Effector CD8-positive, alpha-beta T cell (primary cell): ENCODE measurements around the gene CLRN1.

Source experiments
- DNase-seq: peaks from one replicate; lab custom pipeline; 2025; lab: John Stamatoyannopoulos, UW

The CLRN1 gene

DNA sequence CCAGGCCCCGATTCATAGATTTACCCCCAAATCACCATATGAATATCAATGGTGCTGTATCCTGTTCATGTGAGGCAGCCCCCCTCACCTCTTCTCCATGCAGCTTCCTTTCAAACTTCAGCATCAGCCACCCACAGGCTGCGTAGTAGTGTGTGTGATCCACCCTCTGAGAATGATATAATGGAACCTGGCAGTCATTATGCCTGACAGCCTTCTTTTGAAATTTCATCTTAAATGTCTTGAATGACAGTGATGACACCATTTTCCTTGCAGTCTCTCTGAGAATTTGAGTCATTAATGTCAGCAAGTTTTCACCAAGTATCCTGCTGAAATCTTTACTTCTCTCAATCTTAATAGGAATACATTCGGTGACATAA lies 3.5 kb upstream of the CLRN1 start:
- no peak for DNase-seq

GRCh38 chr3:150975086-150975991 lies 2.8 kb upstream of the CLRN1 start:
- DNase-seq: no peak

- no peak for DNase-seq
These were observed 1.7 kb downstream of the CLRN1 start for GRCh38 chr3:150970665-150971324.

DNA sequence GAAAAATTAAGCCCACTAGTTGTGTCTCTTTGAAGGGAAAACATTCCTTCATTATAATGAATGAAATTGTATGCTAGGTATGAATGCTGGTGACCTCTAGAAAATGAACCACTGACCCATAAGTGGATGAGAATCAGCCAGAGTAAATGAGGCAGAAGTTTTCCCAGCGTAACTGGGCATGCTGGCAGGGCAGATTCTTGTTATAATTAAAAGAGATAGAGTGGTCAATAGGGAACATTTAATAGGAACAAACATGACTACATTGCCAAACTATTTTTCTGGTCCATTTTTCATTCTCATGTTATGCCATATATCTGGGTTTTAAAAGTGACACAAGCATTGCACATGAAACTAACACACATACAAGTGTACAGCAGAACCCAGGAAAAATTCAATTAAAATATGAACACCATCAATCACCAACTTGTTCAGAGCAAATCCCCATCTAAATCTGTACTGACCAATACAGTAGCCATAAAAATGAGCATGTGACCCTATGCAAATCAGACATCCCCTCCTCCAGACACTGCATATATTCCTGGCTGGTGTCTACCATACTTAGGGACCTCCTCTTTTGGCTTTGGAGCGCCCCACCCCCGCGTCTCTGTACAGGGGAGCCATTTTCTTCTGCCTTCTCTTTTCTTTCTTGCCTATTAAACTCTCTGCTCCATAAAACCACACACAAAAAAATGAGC lies 4.0 kb downstream of the CLRN1 start:
- DNase-seq: no peak

GRCh38 chr3:150965436-150965835 lies 7.1 kb downstream of the CLRN1 start:
- DNase-seq: no peak

GRCh38 chr3:150961949-150962348 lies 10.6 kb downstream of the CLRN1 start:
- no peak for DNase-seq

- DNase-seq: no peak
These were observed 11.5 kb downstream of the CLRN1 start for GRCh38 chr3:150960708-150961684.

- DNase-seq: no peak
These were observed 13.8 kb downstream of the CLRN1 start for GRCh38 chr3:150958683-150959082.

GRCh38 chr3:150956376-150956775 lies 16.2 kb downstream of the CLRN1 start:
- DNase-seq: no peak

DNA sequence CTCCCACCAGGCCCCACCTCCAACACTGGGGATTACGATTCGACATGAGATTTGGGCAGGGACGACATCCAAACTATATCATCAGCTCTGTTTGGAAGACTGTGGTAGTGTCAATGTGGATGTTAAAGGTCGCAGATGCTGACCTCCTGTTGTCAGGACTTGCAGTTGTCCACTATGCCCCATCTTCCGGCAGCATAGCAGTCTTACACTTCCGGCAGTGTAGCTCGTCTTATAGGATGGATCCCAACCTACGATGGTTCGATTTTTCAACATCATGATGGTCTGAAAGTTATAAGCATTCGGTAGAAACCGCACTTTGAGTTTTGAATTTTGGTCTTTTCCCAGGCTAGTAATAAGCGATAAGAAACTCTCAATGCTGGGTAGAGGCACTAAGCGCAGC lies 20.6 kb downstream of the CLRN1 start:
- no peak for DNase-seq

DNA sequence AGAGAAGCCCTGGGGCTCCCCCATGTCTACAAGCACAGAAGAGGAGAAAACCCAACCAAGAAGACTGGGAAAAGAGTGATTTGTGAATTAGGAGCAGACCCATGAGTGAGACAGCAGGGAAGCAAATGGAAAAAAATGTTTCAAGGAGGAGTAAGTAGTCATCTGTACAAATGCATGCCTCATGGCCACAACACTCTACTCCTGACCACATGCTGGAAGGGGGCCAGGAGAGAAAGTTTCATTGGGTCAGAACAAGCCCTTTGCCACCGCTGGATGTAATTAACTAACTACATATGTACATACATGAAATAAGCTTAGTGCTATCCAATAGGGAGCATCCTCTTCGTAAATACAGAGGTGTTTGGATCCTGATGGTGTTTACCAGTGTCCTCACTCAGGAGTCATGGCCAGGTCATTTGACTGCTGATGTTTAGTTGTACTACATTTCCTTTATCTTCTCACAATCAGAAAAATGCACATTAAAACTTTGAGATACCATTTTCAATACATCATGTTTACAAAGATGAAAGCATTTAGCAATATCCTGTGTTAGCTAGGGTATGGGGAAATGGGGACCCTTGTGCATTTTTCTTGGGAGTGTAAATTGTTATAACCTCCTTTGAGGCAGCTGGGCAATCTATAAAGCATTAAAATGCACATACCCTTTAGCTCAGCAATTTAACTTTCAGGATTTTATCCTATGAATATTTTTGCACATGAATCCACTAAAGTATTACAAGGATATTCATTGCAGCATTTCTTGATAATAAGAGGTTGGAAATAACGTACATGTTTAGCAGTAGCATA lies 27.1 kb downstream of the CLRN1 start:
- DNase-seq: no peak

DNA sequence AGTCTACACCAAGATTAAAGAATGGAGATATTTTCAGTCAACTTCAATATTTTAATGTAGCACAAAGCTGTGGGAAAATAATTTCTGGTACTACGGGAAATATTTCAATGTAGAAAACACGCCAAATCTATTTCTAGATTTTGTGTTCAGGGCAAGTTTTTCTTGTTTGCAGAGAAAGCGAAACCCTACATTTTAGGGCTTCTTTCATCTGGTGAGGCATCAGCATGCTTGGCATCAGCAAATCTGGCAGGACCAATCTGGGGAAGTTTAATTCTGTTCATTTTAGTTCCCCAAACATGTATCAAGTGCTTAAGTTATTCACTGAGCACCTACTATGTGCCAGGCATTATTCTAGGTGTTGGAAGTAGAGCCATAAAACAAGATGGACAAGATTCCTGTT lies 30.3 kb downstream of the CLRN1 start:
- DNase-seq: no peak

GRCh38 chr3:150936693-150937092 lies 35.8 kb downstream of the CLRN1 start:
- no peak for DNase-seq

DNA sequence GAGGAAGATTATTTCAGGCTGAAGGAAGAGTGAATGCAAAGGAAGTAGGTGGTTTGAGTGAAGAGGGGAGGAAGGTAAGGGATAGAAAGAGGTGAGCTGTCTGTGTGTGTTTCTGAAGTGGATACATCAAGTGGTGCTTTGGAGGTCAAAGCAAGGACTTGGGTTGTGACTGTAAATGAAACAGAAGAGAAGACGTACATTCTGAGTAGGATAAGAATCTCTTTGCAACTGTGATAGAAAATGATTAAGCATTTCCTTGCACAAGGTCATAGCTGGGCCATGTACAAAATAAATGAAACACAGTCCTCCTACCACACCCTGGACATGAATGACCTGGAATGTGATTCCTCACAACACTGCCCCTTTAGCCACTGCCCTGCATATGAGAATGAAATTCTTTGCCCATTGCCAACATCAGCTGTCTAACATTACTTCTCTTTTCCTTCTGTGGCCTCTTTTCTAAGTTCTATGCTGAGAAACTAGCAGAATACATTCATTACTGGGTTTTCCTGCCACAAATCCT lies 39.0 kb downstream of the CLRN1 start:
- DNase-seq: no peak

GRCh38 chr3:150931745-150932144 lies 40.8 kb downstream of the CLRN1 start:
- no peak for DNase-seq

- no peak for DNase-seq
These were observed 41.7 kb downstream of the CLRN1 start for GRCh38 chr3:150930839-150931238.

DNA sequence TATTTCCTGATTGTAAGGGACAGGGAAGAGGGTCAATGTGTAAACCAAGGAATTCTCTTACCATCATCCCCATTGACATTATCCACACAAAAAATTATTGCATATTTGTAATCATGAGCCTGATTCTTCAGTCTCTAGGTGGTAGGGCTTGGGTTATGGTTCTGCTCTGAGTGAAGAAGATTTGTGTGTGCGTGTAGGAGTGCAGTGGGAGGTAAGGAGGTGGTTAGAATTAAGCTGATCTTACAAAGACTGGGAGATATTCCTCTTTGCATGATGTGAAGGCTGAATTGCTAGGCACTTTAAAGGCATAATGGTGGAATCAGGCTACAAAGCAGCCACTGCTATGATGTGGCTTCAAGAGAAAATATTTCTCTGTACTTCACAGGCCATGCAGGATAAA lies 44.3 kb downstream of the CLRN1 start:
- DNase-seq: no peak

- DNase-seq: no peak
These were observed 46.2 kb downstream of the CLRN1 start for GRCh38 chr3:150926328-150926727.

DNA sequence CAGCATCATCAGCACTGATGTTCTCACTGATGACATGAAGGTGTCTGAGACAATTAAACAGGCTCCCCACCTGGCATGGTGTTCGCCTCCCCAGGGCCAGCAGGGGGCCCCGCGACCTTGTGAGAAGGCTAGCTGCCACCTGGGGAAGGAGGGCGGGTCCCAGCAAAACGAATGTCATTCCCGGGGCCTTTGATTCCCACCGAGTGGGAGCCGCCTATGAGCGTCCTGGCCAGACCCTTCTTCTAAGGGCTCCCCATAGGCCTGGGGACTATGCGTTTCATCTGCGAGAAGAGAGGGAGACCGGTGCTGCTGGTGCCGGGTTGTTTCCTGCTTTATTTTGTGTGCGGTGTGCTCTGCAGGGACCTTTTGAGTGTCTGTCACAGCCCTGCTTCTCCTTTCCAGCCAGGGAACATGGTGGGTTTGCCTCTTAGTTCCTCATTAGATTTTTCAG lies 46.8 kb downstream of the CLRN1 start:
- peak; percentile 37 for DNase-seq

DNA sequence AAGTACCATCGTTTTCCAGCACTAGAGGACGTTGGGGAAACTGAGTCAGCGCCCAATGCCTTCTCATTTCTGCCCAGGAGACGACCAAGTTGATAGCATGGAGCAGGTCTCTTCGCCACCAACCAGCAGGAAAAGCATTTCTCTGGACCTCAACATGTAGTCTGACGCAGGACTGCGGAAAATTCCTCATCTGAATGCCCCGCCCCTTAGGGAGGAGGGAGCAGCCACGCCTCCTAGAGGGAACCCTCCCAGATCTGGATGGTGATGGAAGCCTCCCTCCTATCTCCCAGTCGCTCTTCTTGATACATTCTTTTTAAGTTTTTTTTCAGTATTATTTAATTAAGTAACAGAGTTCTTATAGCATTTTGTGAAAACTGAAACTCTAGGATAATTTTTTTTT lies 49.9 kb downstream of the CLRN1 start:
- DNase-seq: no peak
